ENCODE measurements around the gene SPC24.
A peak's percentile ranks its signal among the peaks of the same experiment; 100 is the strongest.
"Not testable (repeated sequence)": the region's sequence is repeated elsewhere in the genome, so short reads cannot be mapped to it uniquely, and the experiment has no call there.

The SPC24 gene

DNA sequence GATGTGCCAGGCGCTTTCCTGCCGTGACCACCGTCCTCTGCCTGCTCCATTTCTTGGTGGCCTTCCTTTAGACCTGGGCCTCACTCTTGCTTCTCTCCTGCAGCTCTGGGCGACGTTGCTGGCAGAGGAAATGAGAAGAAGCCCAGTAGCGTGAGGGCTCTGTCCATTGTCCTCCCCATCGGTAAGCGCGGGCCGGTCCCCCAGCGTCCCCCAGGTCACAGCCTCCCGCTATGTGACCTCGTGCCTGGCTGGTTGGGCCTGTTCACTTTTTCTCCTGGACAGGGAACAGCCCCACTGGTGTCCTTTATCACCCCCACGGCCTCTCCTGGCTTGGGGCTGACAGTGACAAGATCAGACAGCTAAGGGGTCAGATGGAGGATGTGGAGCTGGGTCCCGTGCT is 27.7 kb downstream of the SPC24 start:
- no peak for DNase-seq (ENCODE audit: low spot score)

- DNase-seq (ENCODE audit: low spot score) = peak; percentile 59
Observed at GRCh38 chr19:11125994-11126685, 29.4 kb downstream of the SPC24 start.

- DNase-seq (ENCODE audit: low spot score) = not testable (repeated sequence)
Observed at GRCh38 chr19:11124157-11124556, 31.4 kb downstream of the SPC24 start.

- DNase-seq (ENCODE audit: low spot score) = no peak
Observed at GRCh38 chr19:11123114-11123513, 32.5 kb downstream of the SPC24 start.

GRCh38 chr19:11121963-11122362 is 33.6 kb downstream of the SPC24 start:
- not testable (repeated sequence) for DNase-seq (ENCODE audit: low spot score)

DNA sequence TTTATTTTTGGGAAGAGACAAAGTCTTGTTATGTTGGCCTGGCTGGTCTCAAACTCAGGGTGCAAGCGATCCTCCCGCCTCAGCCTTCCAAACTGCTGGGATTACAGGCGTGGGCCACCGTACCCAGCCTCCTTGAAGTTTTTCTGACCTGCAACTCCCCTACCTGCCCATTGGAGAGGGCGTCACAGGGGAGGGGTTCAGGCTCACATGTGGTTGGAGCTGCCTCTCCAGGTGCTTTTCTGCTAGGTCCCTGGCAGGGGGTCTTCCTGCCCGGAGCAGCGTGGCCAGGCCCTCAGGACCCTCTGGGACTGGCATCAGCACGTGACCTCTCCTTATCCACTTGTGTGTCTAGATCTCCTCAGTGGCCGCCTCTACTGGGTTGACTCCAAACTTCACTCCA is 39.1 kb downstream of the SPC24 start:
- DNase-seq (ENCODE audit: low spot score) = no peak

DNA sequence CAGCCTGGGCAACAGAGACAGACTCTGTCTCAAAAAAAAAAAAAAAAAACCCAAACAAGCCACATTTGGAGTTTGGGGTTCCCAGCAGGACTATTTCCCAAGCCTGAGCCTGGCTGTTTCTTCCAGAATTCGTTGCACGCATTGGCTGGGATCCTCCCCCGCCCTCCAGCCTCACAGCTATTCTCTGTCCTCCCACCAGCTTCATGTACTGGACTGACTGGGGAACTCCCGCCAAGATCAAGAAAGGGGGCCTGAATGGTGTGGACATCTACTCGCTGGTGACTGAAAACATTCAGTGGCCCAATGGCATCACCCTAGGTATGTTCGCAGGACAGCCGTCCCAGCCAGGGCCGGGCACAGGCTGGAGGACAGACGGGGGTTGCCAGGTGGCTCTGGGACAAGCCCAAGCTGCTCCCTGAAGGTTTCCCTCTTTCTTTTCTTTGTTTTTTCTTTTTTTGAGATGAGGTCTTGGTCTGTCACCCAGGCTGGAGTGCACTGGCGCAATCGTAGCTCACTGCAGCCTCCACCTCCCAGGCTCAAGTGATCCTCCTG is 39.6 kb downstream of the SPC24 start:
- DNase-seq (ENCODE audit: low spot score) = no peak

DNA sequence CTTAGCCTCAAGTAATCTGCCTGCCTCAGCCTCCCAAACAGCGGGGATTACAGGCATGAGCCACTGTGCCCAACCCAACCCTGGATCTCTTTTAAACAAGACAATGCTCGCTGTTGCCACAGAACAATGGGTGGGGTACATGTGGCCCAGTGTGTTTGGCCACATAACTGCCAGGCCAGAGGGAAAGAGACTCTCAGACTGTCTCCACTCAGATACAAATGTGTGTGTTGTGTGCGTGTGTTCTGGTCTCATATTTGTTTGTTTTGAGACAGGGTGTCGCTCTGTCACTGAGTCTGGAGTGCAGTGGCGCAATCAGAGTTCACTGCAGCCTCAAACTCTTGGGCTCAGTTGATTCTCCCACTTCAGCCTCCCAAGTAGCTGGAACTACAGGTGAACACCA is 40.5 kb downstream of the SPC24 start:
- DNase-seq (ENCODE audit: low spot score) = no peak

GRCh38 chr19:11113140-11113708 is 42.4 kb downstream of the SPC24 start:
- DNase-seq (ENCODE audit: low spot score) = no peak

- no peak for DNase-seq (ENCODE audit: low spot score)
Observed at GRCh38 chr19:11111771-11112144, 43.8 kb downstream of the SPC24 start.

- no peak for DNase-seq (ENCODE audit: low spot score)
Observed at GRCh38 chr19:11111117-11111770, 44.3 kb downstream of the SPC24 start.

DNA sequence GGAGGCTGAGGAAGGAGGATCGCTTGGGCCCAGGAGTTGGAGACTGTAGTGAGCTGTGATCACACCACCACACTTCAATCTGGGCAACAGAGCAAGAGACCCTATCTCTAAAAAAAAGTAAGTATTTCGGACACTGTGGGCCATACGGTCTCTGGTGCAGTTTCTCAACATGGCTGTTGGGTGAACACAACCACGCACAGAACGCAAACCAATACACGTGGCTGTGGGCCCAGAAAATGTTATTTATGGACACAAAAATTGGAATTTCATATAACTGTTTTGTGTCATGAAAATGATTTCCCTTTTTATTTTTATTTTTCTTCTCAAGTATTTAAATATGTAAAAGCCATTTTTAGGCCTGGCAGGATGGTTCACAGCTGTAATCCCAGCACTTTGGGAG is 46.8 kb downstream of the SPC24 start:
- DNase-seq (ENCODE audit: low spot score) = no peak

GRCh38 chr19:11106477-11106876 is 49.1 kb downstream of the SPC24 start:
- no peak for DNase-seq (ENCODE audit: low spot score)

- no peak for DNase-seq (ENCODE audit: low spot score)
Observed at GRCh38 chr19:11105014-11105636, 50.5 kb downstream of the SPC24 start.

- not testable (repeated sequence) for DNase-seq (ENCODE audit: low spot score)
Observed at GRCh38 chr19:11103667-11104066, 51.9 kb downstream of the SPC24 start.

GRCh38 chr19:11102944-11103343 is 52.6 kb downstream of the SPC24 start:
- no peak for DNase-seq (ENCODE audit: low spot score)

DNA sequence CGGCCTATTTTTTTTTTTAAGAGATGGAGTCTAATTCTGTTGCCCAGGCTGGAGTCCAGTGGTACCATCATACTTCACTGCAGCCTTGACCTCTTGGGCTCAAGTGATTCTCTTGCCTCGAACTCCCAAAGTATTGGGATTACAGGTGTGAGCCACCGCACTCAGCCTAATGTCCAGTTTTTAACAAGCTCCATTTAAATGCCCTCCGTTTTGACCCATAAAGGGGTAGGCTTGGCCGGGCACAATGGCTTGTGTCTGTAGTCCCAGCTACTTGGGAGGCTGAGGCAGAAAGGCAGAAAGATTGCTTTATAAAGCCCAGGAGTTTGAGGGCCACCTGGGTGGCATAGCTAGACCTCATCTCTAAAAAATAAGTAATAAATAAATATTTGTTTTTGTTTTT is 54.5 kb downstream of the SPC24 start:
- DNase-seq (ENCODE audit: low spot score) = no peak

DNA sequence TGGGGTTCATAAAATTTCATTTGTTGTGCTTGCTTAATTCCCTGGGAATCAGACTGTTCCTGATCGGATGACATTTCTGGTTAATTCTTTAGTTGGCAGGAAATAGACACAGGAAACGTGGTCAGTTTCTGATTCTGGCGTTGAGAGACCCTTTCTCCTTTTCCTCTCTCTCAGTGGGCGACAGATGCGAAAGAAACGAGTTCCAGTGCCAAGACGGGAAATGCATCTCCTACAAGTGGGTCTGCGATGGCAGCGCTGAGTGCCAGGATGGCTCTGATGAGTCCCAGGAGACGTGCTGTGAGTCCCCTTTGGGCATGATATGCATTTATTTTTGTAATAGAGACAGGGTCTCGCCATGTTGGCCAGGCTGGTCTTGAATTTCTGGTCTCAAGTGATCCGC is 55.5 kb downstream of the SPC24 start:
- DNase-seq (ENCODE audit: low spot score) = no peak

GRCh38 chr19:11098861-11099260 is 56.7 kb downstream of the SPC24 start:
- DNase-seq (ENCODE audit: low spot score) = no peak

DNA sequence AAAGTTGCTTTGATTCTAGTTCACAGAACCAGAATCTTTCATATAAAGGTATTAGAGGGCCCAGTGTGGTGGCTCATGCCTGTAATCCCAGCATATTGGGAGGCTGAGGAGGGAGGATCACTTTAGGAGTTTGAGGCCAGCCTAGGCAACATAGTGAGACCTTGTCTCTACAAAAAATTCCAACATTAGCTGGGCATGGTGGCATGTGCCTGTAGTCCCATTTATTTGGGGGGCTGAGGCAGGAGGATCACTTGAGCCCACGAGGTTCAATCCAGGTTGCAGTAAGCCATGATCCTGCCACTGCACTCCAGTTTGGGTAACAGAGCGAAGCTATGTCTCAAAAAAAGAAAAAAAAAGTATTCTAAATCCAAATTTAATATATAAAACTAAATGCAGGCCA is 57.3 kb downstream of the SPC24 start:
- no peak for DNase-seq (ENCODE audit: low spot score)

GRCh38 chr19:11097367-11097766 is 58.2 kb downstream of the SPC24 start:
- DNase-seq (ENCODE audit: low spot score) = not testable (repeated sequence)

GRCh38 chr19:11096210-11096841 is 59.3 kb downstream of the SPC24 start:
- DNase-seq (ENCODE audit: low spot score) = peak; percentile 20

Data from AG08396 (cell line).